GM18867 (cell line): ENCODE measurements around the gene PDCD11.
"Not testable (repeated sequence)": the region's sequence is repeated elsewhere in the genome, so short reads cannot be mapped to it uniquely, and the experiment has no call there.

Source experiments
- ATAC-seq: cut with Tn5 transposase; IDR thresholded peaks from one replicate; pipeline ENCODE4 v1.9.1; 2021; ENCODE audit warnings: mild to moderate bottlenecking, moderate library complexity; ENCODE audit not compliant: unreplicated experiment

The PDCD11 gene

GRCh38 chr10:103415581-103415980, 19.2 kb downstream of the PDCD11 start:
- no peak for ATAC-seq

GRCh38 chr10:103416436-103417147, 20.2 kb downstream of the PDCD11 start:
- no peak for ATAC-seq

GRCh38 chr10:103417148-103417469, 20.7 kb downstream of the PDCD11 start:
- not testable (repeated sequence) for ATAC-seq

GRCh38 chr10:103417601-103418000, 21.2 kb downstream of the PDCD11 start:
- ATAC-seq, result no peak

- no peak for ATAC-seq
Observed at GRCh38 chr10:103419101-103419500, 22.7 kb downstream of the PDCD11 start.

GRCh38 chr10:103423748-103424147, 27.3 kb downstream of the PDCD11 start:
- ATAC-seq, result no peak

- ATAC-seq, result no peak
Observed at GRCh38 chr10:103427866-103428265, 31.4 kb downstream of the PDCD11 start.

GRCh38 chr10:103428989-103429643, 32.7 kb downstream of the PDCD11 start:
- no peak for ATAC-seq

GRCh38 chr10:103429647-103430046, 33.2 kb downstream of the PDCD11 start:
- no peak for ATAC-seq

GRCh38 chr10:103431902-103432301, 35.5 kb downstream of the PDCD11 start:
- ATAC-seq, result no peak

- ATAC-seq, result no peak
Observed at GRCh38 chr10:103433858-103434257, 37.4 kb downstream of the PDCD11 start.

GRCh38 chr10:103439776-103440175, 43.4 kb downstream of the PDCD11 start:
- ATAC-seq, result no peak

GRCh38 chr10:103440416-103440815, 44.0 kb downstream of the PDCD11 start:
- ATAC-seq, result no peak

GRCh38 chr10:103441206-103441605, 44.8 kb downstream of the PDCD11 start:
- ATAC-seq, result no peak

GRCh38 chr10:103441611-103442010, 45.2 kb downstream of the PDCD11 start:
- ATAC-seq, result no peak

GRCh38 chr10:103442031-103442461, 45.6 kb downstream of the PDCD11 start:
- no peak for ATAC-seq

- no peak for ATAC-seq
Observed at GRCh38 chr10:103443475-103444185, 47.2 kb downstream of the PDCD11 start.

- ATAC-seq, result no peak
Observed at GRCh38 chr10:103444478-103444877, 48.1 kb downstream of the PDCD11 start.

GRCh38 chr10:103445366-103445765, 48.9 kb downstream of the PDCD11 start:
- ATAC-seq, result no peak

GRCh38 chr10:103445767-103446567, 49.5 kb downstream of the PDCD11 start:
- ATAC-seq, result no peak

- ATAC-seq, result no peak
Observed at GRCh38 chr10:103447187-103447586, 50.8 kb downstream of the PDCD11 start.
